Middle frontal gyrus (tissue), 1 donor: Measurements from ENCODE around the gene IL31.

Source experiments
- DNase-seq: peaks from one replicate; pipeline ENCODE4 v3.0.0-alpha.2; 2015; ENCODE audit warnings: low spot score; ENCODE audit errors: extremely low spot score

The IL31 gene

DNA sequence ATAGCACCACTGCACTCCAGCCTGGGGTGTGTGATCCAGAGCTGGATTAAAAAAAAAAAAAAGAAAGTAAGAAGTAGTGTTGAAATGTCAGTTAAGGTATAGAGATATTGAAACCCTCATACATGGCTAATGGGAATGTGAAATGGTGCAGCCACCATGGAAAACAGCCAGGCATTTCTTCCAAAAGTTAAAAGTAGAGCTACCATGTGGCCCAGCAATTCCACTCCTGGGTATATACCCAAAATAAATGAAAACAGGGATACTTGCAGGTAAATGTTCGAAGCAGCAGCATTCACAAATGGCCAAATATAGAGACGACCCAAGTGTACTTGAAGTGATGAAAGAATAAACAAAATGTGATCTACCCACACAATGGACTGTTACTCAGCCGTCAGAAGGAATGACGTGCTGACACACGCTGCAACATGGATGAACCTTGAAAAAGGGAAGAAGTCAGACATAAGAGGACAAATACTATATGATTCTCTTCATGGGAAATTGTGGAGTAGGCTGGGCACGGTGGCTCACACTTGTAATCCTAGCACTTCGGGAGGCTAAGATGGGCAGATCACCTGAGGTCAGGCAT, 15.2 kb downstream of the IL31 start:
- no peak for DNase-seq

DNA sequence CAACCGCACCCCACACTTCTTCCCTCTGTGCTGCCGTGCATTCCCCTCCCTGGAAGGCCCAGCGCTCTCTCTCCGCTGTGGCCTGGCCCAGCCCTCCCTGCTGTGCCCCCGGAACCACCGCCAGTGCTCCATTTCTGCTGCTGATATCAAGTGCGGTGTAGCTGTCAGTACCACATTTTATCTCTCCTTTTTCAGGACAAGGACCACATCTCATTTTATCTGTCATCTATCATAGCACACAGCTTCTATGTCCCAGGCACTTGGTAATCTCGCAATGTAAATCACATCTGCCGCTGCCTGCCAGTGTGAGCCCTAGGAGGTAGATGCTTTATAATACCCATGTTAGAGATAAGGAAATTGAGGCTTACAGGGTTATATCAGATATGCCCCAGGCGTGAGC, 18.3 kb downstream of the IL31 start:
- DNase-seq, result no peak

DNA sequence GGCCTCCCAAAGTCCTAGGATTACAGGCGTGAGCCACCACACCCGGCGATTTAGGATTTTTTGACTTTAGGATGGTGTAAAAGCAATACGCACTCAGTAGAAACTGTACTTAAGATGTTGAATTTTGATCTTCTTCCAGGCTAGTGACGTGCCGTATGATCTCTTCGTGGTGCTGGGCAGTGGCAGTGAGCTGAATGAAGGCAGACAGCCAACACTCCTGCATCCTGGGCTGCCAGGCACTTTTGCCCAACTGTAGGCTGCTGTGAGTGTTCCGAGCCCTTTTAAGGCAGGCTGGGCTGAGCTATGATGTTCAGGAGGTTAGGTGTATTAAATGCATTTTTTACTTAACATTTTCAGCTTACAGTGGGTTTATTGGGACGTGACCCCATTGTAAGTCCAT, 21.3 kb downstream of the IL31 start:
- DNase-seq, result no peak

DNA sequence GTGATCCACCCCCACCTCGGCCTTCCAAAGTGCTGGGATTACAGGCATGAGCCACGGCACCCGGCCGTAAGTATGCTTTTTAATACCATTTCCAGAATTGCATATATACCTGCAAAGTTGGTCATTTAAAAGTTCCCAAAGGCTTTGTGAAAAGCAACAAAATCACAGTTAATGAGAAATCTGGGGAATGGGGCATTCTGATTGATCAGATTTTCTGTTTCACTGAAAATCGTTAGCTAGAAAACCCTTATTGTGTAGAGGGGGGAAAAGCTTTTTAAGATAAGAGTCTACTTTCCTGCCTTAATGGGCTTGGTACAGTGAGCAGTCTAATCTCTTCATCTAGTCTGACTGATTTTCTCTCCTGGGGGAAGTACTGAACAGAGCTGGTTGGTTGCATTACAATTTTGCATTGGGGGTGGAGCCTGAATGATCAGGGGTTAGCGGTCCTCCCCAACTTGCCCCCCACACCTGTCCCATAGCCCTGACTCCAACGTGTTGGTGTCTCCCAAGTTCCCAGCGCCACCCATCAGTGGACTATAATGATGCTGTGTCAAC, 23.8 kb downstream of the IL31 start:
- DNase-seq, result no peak

DNA sequence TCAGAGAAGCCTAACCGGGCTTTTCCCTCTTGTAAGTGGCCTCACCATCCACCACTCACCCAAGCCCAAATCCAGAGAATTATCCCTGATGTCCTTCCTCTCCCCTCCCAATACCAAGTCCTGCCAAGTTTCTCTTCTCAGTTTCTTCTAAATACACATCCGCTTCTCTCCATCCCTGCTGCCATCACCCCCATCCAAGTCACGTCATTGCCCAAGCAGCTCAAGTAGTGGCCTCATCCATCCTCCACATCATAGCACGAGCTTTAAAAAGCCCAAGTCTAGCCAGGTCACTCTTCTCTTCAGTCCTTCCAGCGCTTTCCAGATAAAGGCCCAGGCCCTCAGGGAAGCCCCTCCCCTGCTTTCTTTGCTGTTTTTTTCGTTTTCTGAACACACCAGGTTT, 25.4 kb downstream of the IL31 start:
- DNase-seq, result no peak

DNA sequence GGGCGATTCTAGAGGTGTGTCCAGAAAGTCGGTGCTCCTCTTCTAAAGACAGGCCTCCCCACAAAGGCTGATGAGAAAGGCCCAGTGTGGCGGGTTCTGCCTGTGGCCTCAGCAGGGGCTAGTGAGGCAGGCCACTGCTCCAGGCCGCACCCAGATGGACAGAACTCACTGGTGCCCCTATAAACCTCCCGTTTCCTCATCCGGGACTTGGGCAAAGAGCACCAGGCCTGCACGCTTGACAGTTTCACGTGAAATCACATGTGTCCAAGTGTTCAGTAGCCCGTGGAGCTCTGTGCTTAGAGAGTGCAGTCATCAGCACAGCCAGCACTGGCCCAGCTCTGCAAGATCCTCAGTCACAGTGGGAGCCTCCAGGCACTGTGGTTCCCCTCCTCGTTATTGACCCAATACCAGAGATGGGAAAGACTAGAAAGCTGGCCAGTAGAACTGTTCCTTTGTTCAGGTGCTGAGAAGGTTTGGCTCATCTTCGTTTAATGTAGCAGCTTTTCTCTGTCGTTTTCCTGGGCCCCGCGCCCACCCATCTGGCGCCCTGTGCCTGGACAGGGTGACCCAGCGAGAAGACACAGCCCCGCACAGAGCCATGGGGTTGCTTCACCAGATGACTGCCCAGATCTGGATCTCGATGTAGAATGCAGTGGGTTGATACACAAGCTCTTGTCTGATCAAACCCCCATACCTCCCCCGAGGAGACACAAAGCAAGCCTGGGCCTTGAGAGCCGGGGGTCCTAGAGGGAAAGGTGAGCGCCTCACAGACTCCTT, 26.3 kb downstream of the IL31 start:
- DNase-seq, result no peak

DNA sequence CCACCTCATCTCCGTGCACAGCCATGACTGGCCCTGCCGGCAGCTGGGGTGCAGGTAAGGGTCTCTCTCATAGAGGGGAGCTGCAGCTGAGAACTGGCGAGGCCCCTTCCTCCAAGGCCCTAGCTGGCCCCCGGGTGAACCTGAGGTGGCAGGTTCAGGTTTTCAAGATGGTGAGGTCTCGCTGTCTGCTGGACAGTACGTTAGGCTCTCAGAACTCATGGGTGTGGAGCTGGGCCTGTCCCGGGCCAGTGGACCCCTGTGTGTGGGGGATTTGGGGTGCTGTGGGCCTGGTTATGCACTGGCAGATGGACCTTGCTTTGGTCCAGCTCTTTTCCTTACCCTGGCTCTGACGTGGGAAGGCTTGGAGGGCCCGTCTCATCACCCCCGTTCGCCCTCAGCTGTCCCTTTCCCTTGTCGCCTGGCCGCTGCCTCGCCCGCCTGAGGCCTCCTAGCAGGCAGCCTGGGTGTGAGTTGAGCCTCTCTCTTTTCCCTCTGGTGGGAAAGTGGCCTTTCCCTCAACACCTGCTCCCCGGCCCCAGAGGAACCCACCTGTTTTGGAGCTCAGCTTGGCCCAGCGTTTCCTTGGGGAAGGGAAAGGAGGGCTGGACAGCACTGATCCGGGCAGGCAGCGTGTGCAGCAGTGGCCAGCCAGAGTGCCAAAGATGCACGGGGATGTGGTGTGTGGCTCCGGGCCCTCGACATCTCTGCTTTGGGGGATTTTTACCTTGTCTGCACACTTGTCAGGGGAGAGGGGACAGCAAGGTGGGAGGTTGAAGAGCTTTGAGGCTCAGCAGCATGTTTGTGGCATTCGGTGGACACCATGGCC, 28.3 kb downstream of the IL31 start:
- no peak for DNase-seq

DNA sequence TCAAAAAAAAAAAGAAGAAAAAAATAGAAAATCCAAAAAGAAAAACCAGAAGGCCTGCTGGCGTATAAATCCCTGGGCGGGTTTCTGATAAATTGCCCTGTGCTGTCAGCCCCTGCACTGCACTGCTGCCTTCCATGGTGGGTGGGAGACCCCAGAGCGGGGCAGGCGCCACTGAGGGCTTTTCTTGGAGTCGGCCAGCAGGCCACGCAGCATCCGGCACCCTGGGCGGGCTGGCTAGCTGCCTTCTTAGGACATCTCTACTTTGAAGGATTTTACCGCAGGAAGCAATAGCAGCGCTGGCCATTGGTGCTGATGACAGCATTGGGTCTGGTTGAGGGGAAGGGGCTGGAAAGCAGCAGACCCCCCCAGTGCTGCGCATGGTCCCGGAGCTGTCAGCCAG, 29.1 kb downstream of the IL31 start:
- no peak for DNase-seq

DNA sequence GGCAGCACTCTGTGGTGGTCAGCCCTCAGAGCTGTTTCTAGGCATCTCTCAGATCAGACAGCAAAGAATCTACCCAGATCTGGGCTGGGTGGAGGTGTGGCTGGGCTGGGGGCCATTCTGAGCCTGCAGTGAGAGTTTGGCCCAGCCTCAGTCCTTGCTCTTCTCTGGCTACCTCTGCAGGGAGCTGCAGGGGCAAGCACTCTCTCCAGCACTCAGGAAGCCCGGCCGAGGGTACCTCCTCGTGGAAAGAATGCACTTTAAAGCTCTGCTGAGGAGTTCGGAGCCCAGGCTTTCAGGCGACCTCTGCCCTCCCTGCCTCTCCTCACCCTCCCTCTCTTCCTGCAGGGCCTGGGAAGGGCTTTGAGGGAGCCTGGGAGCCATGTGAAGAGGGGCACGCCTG, 31.2 kb downstream of the IL31 start:
- DNase-seq, result no peak

DNA sequence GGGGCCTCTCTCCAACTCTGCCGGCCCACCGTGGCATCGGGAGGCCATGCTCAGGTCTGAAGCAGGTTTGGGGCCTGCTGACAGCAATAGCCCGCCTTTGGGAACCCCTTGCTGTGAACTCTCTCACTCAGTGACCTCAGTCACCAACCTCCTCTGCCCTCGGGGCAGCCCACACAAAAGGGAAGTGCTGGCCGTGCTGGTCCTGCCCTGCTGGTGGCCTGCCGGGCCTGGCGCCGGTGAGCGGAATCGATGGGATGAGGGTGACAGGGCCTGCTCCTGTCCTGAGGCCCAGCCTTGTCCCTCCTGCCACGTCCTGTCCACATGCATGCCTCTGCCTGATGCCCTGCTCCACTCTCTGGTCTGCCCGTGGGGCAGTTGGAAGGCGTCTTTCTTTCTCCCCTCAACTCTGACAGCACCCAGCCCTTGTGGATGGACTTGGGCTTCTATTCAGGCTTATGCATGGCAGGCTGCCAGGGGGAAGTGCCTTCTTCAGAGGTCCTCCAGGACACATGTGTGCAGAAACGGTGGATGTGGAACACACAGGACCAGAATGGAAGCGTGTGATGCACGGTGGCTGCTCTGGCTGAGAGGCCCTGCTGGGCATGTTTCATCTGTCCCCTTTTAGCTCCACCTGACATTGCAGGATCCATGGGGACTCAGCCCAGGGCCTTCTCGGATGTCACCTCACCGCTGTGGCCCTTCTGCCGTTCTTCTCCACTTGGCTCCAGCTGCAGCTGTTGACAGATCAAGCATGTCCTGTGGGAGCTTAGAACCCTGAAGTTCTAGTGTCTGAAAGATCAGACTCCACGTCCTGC, 31.9 kb downstream of the IL31 start:
- no peak for DNase-seq

DNA sequence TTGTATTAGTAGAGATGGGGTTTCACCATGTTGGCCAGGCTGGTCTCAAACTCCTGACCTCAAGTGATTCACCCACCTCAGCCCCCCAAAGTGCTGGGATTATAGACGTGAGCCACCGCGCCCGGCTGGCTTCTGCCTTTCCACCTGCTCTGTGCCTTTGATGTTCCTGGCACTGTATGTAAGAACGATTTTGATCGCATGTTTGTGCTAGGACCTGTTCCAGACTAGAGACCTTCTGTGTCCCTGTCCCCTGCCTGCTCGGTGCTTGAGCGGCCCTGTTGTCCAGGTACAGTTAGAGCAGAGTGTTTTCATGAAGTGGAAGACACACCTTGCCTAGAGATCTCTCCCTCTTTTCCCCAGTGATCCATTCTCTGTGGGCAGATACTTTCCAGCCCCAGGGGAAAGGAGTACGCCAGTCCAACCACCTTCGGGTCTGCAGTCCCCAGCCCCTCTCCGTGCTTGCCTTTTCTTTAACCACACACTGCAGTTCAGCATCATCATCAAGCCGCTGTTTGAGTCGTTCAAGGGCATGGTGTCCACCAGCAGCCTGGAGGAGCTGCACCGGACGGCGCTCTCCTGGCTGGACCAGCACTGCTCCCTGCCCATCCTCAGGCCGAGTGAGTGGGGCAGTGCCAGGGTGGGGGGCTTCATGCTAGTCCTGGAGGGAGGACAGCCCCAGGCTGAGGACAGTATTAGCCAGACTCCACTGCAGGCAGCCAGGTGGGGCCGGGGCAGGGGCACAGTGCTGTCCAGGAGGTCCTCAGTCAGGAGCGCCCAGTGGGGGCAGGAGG, 33.4 kb downstream of the IL31 start:
- no peak for DNase-seq

DNA sequence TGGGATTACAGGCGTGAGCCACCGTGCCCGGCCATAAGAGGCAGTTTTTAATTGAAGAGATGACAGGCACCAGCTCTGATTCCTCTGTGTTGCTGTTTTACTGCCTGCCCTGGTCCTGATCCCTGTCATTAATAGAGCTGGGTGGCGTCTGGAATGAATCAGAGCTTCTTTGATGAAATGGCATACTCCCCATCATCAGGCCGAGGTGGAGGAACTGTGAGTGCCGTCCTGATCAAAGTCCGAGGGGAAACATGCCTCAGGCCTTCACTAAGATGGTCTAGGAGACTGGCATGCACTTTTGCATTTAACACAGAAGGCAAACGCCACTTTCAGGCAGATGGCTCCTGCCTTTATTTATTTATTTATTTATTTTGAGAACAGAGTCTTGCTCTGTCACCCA, 34.1 kb downstream of the IL31 start:
- DNase-seq, result no peak

DNA sequence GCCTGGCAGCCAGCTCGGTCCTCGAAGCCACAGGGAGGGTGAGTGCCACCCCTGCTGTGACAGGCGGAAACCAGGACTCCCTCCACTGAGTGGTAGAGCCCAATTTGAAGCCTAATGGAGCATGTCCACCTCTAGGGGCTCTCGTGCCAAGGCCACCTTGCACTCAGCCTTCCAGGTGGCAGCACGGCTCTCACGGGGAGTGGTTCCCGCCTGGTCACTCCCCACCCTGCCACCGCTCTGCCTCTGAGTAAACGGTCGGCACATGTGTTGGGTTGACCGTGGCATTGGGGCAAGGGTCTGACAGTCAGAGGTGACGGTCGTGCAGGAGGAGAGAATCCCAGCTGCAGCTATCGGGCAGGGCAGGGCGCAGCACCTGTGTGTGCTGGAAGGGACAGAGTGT, 34.8 kb downstream of the IL31 start:
- DNase-seq, result no peak

DNA sequence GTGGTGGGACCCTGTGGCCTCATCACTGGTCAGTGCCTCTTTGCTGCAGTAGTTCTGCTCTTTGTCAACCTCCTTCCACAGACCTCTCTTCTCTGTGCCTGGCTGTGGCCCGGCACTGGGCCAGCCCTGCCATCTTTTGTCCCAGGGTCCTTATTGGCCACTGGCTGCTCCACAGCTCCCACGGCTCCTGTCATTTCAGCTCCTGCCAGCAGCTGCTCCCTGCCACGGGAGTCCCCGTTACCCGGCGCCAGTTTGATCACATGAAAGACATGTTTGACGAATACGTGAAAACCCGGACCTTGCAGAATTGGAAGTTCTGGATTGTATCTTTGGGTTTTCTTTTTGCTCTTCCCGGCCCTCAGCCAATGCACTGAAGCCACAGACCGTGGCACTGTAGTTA, 35.4 kb downstream of the IL31 start:
- no peak for DNase-seq

DNA sequence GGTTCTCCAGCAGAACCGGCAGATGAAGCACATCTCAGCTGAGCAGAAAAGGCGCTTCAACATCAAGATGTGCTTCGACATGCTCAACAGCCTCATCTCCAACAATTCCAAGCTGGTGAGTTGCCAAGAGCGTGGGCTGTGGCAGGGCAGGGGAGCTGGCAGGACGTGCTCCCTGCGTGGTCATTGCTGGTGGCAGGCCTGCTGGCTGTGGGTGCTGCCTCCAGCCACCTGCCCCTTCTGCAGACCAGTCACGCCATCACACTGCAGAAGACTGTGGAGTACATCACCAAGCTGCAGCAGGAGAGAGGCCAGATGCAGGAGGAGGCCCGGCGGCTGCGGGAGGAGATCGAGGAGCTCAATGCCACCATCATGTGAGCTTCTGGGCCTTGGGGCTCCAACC, 35.8 kb downstream of the IL31 start:
- no peak for DNase-seq

DNA sequence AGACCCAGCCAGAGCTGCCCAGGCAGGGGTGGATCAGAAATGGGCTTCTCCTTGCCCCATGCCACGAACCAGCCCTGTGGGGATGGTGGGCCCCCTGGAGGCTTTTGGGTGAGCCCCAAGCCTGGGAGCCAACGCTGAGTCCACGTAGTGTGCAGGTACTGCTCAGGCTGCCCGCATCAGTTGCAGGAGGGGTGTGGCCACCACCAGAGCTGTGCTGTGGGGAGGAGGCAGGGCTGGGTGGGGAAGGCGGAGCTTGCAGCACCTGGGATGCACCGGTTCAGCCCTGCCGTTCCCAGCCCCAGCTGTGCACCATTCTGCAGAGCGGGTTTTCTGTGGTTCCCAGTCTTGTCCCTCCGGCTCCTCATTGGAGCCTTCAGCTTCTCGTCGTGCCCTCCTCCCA, 36.3 kb downstream of the IL31 start:
- no peak for DNase-seq

DNA sequence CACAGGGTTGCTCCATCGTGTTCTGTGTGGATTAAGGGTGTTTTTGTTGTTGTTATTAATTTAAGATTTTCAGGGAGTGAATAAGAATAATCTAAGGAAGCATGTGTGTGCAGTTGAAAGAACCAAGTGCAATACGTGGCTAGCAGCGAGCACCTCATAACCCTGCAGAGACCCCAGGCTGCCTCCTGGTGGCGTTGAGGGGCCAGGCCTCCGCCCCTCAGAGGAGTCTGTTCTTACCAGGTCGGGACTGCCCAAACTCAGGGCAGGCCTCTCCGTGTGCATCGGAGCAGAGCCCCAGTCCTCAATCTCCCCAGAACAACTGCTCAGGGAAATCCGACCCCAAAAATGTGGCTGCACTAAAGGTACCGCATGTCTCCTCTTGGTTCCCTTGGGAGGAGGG, 36.8 kb downstream of the IL31 start:
- no peak for DNase-seq

DNA sequence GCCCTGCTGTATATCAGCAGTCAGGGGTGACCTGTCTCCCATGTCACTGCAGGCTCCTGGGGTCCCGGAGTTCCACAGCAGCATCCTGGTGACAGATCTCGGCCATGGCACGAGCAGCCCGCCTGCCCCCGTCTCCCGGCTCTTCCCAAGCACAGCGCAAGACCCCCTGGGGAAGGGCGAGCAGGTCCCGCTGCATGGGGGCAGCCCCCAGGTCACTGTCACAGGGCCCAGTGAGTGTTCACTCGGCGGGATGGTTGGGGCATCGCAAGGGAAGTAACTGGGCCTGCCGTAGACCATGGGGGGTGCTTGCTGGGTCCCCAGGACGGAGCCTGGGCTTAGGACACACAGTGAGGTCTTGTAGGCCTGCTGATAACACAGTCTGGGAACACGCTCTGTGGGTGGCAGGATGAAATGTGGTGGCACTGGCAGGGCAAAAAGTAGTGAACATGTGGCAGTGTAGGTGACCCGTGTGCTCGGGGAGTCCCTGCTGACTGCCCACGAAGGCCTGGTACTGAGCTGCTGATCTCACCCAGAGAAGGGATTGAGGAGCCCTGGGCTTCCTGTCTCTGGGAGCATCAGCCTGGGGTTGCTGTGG, 38.5 kb downstream of the IL31 start:
- no peak for DNase-seq

DNA sequence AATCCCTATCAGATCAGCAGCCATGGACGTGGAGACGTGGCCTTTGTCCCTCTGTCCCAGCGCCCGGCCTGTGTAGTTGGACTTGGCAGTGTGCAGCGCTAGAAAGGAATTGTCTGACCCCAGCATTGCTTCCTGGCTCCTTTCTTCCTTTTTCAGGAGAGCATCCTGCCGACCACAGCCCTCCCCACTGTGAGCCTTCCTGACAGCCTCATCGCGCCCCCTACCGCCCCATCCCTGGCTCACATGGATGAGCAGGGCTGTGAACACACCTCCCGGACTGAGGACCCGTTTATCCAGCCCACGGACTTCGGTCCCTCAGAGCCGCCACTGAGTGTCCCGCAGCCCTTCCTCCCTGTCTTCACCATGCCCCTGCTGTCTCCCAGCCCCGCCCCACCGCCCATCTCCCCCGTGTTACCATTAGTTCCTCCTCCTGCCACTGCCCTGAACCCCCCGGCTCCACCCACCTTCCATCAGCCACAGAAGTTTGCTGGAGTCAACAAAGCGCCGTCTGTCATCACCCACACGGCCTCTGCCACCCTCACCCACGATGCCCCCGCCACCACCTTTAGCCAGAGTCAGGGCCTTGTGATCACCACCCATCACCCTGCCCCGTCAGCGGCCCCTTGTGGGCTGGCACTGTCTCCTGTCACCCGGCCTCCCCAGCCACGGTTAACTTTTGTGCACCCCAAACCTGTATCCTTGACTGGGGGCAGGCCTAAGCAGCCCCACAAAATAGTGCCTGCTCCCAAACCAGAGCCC, 40.6 kb downstream of the IL31 start:
- DNase-seq, result no peak
